HepG2 (cell line): ENCODE data around the gene TRAIP. TPM values are rescaled to one million over a fixed set of nuclear protein-coding genes. Genes with fewer than 3 reads are reported as not detected.

Experiments
- ATAC-seq: fragments of 200-7000 bp; cut with Tn5 transposase; 3 replicates; pipeline ENCODE4 v1.9.1; 2020; ENCODE audit warnings: mild to moderate bottlenecking, moderate library complexity
- BruUV-seq: library from RNA; stranded (reverse); fragments of 400-500 nt; replicated peaks from 2 replicates; lab custom pipeline; 2021; lab: Mats Ljungman, UMichigan
- CTCF ChIA-PET: fragments of 300-600 bp; formaldehyde crosslinking; extraction: SDS; loops from one replicate; lab custom pipeline; 2021; ENCODE audit warnings: low total read pairs, inconsistent platforms, low intra/inter-chr PET ratio; lab: Yijun Ruan, JAX
- POLR2A ChIA-PET: fragments of 350-600 bp; sonication (Branson Sonifier 250); formaldehyde crosslinking; loops from one replicate; lab custom pipeline; 2020; ENCODE audit warnings: antibody characterized with exemption, inconsistent platforms; lab: Yijun Ruan, JAX
- DNase-seq: peaks from one replicate; pipeline ENCODE4 v3.0.0-alpha.2; 2015; ENCODE audit warnings: low spot score
- FAIRE-seq: peaks from 3 replicates; lab custom pipeline; 2011; peaks lifted over from hg19 to GRCh38; lab: Jason Lieb, UNC
- H2AFZ ChIP-seq: one replicate; pipeline ENCODE4 v1.6.1; 2011; ENCODE audit warnings: low read length, inconsistent platforms
- H3K27ac ChIP-seq: fragments of 300-600 bp; 3 replicates; pipeline ENCODE4 v1.8.0; 2011; ENCODE audit warnings: mixed run types, mild to moderate bottlenecking, mixed read lengths, low read length, inconsistent platforms; ENCODE audit not compliant: insufficient read depth; ENCODE audit errors: extremely low read length
- H3K27me3 ChIP-seq, 2 experiments: fragments of 200-600 bp in 1 of 2; 2 replicates in 1 of 2; 3 replicates in 1 of 2; pipeline versions ENCODE4 v1.6.0 to v1.8.0; 2011; ENCODE audit warnings: low read length in 2 of 2, mild to moderate bottlenecking in 2 of 2, moderate library complexity in 2 of 2, inconsistent platforms in 1 of 2; ENCODE audit not compliant: insufficient read depth in 2 of 2, control insufficient read depth in 1 of 2
- H3K36me3 ChIP-seq, 2 experiments: fragments of 200-600 bp in 1 of 2; replicated peaks in 1 of 2; 2 replicates in 1 of 2; 3 replicates in 1 of 2; pipeline versions ENCODE4 v1.5.1 to v1.8.0; 2011; ENCODE audit warnings: low read length in 2 of 2, inconsistent platforms in 1 of 2; ENCODE audit not compliant: insufficient read depth in 2 of 2, control insufficient read depth in 1 of 2
- H3K4me1 ChIP-seq: 2 replicates; pipeline ENCODE4 v1.5.1; 2012; ENCODE audit warnings: low read length, inconsistent platforms; ENCODE audit not compliant: insufficient read depth
- H3K4me2 ChIP-seq: 2 replicates; pipeline ENCODE4 v1.6.0; 2011; ENCODE audit warnings: low read depth, low read length, inconsistent platforms
- H3K4me3 ChIP-seq, 3 experiments: fragments of 200-600 bp in 1 of 3; sonication (generic), shearing (Covaris generic) in 1 of 3; replicated peaks in 1 of 3; 2 replicates each; pipeline ENCODE4 v1.5.1; 2011 to 2016; ENCODE audit warnings: low read length in 3 of 3, inconsistent platforms in 2 of 3, low read depth in 2 of 3, mild to moderate bottlenecking in 2 of 3, control low read depth in 1 of 3, mixed read lengths in 1 of 3; ENCODE audit not compliant: insufficient read depth in 1 of 3
- H3K79me2 ChIP-seq: one replicate; pipeline ENCODE4 v1.6.1; 2011; ENCODE audit warnings: low read length, inconsistent platforms; ENCODE audit not compliant: insufficient read depth
- H3K9ac ChIP-seq: 2 replicates; pipeline ENCODE4 v1.6.0; 2011; ENCODE audit warnings: mild to moderate bottlenecking, low read depth, low read length, inconsistent platforms; ENCODE audit not compliant: insufficient read depth
- H3K9me3 ChIP-seq: 2 replicates; pipeline ENCODE4 v1.5.1; 2012; ENCODE audit warnings: mild to moderate bottlenecking, low read length
- H4K20me1 ChIP-seq: 2 replicates; pipeline ENCODE4 v1.6.0; 2011; ENCODE audit warnings: inconsistent platforms, mild to moderate bottlenecking, low read length, moderate library complexity; ENCODE audit not compliant: insufficient read depth
- AGO2 ChIP-seq: fragments of 200-400 bp; formaldehyde crosslinking; optimal IDR thresholded peaks from 2 replicates; pipeline ENCODE3; 2017; ENCODE audit warnings: mild to moderate bottlenecking, low read depth, low read length, moderate library complexity
- MYC ChIP-seq: sonication (generic); formaldehyde crosslinking; IDR thresholded peaks from 2 replicates; pipeline ENCODE4 v1.9.0; 2021; ENCODE audit warnings: missing genetic modification reagents, borderline replicate concordance
- NR2F6 ChIP-seq, 2 experiments: IDR thresholded peaks; 2 replicates each; pipeline ENCODE4 v1.6.1; 2016; ENCODE audit warnings: antibody characterized with exemption in 1 of 2, mild to moderate bottlenecking in 1 of 2
- RARG ChIP-seq: sonication (generic); formaldehyde crosslinking; IDR thresholded peaks from 2 replicates; pipeline ENCODE4 v1.4.0; 2020; ENCODE audit warnings: low read depth, mild to moderate bottlenecking, missing genetic modification reagents
- RBM39 ChIP-seq: fragments of 200-400 bp; formaldehyde crosslinking; IDR thresholded peaks from one replicate; pipeline ENCODE4 v1.6.1; 2018; ENCODE audit warnings: antibody characterized with exemption, mild to moderate bottlenecking, low read depth, low read length; ENCODE audit not compliant: poor library complexity, severe bottlenecking
- ZBTB7A ChIP-seq: sonication (generic); formaldehyde crosslinking; IDR thresholded peaks from 2 replicates; pipeline ENCODE4 v1.8.0; 2022; ENCODE audit warnings: mild to moderate bottlenecking, missing genetic modification reagents
- ZNF263 ChIP-seq: sonication (generic); formaldehyde crosslinking; IDR thresholded peaks from 2 replicates; pipeline ENCODE4 v1.4.0; 2020; ENCODE audit warnings: missing genetic modification reagents
- ZNF282 ChIP-seq: fragments of 450-650 bp; IDR thresholded peaks from 2 replicates; pipeline ENCODE4 v1.6.1; 2018; ENCODE audit not compliant: partially characterized antibody
- ZNF510 ChIP-seq: sonication (generic); formaldehyde crosslinking; IDR thresholded peaks from 2 replicates; pipeline ENCODE4 v1.4.0; 2020; ENCODE audit warnings: low read depth, mild to moderate bottlenecking, missing genetic modification reagents
- WGBS: methylation state at CpG from one replicate; pipeline ENCODE4 v1.1.6; 2017; ENCODE audit warnings: low lambda C conversion rate; 5-methylcytosine and 5-hydroxymethylcytosine counted together
- in situ Hi-C: cut with HindIII; loops from 2 replicates; pipeline ENCODE4 v1.10.0; 2017; ENCODE audit warnings: low pct_unique_long_range_greater_than_20kb; ENCODE audit not compliant: extremely low pct_ligation_motif_present
- intact Hi-C: fragments of 100-400 bp; cut with micrococcal nuclease; formaldehyde crosslinking; loops from one replicate; pipeline ENCODE4 v1.10.0; 2022; ENCODE audit not compliant: unreplicated experiment
- polyA plus RNA-seq, 8 experiments: library from polyadenylated mRNA; depleted of rRNA in 3 of 8; stranded (reverse) in 7 of 8; unstranded in 1 of 8; fragments of >200 nt; fragmentation: Illumina TruSeq in 4 of 8; extraction: Trizol in 4 of 8; gene quantifications; 2 replicates each; pipeline versions ENCODE4 v1.2.1 to v1.2.3, GENCODE V29; 2011 to 2016; ENCODE audit warnings: low read depth in 4 of 8, missing spikeins in 1 of 8, mixed read lengths in 1 of 8; ENCODE audit not compliant: insufficient read depth in 1 of 8
- total RNA-seq, 5 experiments: library from RNA; depleted of rRNA; stranded (reverse); fragments of >200 nt; fragmentation: Illumina TruSeq; extraction: Trizol; gene quantifications; 2 replicates each; pipeline ENCODE4 v1.2.3, GENCODE V29; 2016; ENCODE audit warnings: low read depth in 1 of 5
- TF ChIP-seq, protein P1 (sequence below): sonication (generic); formaldehyde crosslinking; IDR thresholded peaks from 2 replicates; pipeline ENCODE4 v1.4.0; 2020; ENCODE audit warnings: mild to moderate bottlenecking, missing genetic modification reagents

The TRAIP gene
- total and polyA plus RNA-seq, 2 of the 13 experiments (the other 11 are each of a cell fraction or from before 2014, with no cell fraction given): 13.9 to 23.9 TPM

DNA sequence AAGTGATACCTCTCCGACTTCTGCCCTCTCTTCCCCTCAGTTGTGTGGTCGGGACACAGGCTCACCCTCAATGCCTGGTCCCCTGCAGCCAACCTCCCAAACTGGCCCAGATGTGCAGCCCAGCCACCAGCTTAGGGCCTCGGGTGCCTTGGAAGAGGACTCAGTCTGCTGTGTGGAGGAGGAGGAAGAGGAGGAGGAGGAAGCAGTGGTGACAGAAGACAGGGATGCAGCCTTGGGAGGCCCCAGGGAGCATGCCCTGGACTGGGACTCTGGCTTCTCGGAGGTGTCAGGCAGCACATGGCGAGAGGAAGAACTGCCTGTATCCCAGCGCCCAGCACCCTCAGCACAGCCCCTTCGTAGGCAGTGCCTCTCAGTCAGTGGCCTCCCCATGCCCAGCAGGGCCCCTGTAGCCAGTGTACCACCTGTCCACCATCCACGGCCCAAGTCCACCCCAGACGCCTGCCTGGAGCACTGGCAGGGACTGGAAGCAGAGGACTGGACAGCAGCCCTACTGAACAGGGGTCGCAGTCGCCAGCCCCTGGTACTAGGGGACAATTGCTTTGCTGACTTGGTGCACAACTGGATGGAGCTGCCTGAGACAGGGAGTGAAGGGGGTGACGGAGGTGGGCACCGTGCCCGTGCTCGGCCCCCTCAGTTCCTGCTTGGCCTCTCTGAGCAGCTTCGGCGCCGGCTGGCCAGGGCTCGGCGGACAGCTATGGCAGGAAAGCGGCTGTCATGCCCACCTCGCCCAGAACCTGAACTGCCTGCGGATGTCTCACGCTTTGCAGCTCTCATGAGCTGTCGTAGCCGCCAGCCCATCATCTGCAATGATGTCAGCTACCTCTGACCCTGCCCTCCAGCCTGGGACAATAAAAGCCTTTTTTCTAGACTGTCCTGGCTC lies 52.0 kb downstream of the TRAIP start:
- TF ChIP-seq ZNF510 (CRISPR knock-in tag): no peak
- TF ChIP-seq AGO2: peak; percentile 33
- TF ChIP-seq ZNF282: no peak
- no peak for TF ChIP-seq RARG (CRISPR knock-in tag)
- TF ChIP-seq MYC: 0 out of 2 replicates have a peak, but pooled peaks have one; percentile 5
- TF ChIP-seq ZBTB7A (CRISPR knock-in tag): no peak
- TF ChIP-seq NR2F6 (IDR thresholded peaks at IDR 0.05): no peak
- no peak for TF ChIP-seq NR2F6 (CRISPR knock-in tag; IDR thresholded peaks at IDR 0.05)
- TF ChIP-seq ZNF263: peak; percentile 45; the same call in 1 of the 2 replicates
- TF ChIP-seq, protein P1, sequence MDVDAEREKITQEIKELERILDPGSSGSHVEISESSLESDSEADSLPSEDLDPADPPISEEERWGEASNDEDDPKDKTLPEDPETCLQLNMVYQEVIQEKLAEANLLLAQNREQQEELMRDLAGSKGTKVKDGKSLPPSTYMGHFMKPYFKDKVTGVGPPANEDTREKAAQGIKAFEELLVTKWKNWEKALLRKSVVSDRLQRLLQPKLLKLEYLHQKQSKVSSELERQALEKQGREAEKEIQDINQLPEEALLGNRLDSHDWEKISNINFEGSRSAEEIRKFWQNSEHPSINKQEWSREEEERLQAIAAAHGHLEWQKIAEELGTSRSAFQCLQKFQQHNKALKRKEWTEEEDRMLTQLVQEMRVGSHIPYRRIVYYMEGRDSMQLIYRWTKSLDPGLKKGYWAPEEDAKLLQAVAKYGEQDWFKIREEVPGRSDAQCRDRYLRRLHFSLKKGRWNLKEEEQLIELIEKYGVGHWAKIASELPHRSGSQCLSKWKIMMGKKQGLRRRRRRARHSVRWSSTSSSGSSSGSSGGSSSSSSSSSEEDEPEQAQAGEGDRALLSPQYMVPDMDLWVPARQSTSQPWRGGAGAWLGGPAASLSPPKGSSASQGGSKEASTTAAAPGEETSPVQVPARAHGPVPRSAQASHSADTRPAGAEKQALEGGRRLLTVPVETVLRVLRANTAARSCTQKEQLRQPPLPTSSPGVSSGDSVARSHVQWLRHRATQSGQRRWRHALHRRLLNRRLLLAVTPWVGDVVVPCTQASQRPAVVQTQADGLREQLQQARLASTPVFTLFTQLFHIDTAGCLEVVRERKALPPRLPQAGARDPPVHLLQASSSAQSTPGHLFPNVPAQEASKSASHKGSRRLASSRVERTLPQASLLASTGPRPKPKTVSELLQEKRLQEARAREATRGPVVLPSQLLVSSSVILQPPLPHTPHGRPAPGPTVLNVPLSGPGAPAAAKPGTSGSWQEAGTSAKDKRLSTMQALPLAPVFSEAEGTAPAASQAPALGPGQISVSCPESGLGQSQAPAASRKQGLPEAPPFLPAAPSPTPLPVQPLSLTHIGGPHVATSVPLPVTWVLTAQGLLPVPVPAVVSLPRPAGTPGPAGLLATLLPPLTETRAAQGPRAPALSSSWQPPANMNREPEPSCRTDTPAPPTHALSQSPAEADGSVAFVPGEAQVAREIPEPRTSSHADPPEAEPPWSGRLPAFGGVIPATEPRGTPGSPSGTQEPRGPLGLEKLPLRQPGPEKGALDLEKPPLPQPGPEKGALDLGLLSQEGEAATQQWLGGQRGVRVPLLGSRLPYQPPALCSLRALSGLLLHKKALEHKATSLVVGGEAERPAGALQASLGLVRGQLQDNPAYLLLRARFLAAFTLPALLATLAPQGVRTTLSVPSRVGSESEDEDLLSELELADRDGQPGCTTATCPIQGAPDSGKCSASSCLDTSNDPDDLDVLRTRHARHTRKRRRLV (CRISPR knock-in tag): no peak
- TF ChIP-seq RBM39: no peak
- H3K27me3 ChIP-seq: peaks cover 0 to 12% of the 10 kb centered on the region in 2 experiments; a peak in 3 of 5 replicates
- ChIA-PET CTCF (no interaction called here), POLR2A (interaction anchor here (1.0 to 2.8 kb wide), 4 partner anchors 8 to 18 kb away, joined by 3 to 22 read pairs (median 9); partner anchors contain the start of genes IP6K1 and UBA7)
- no TSS peak for BruUV-seq
- H3K79me2 ChIP-seq: no peaks in the 10 kb centered on the region
- in situ Hi-C loops: loop anchor here (5.0 to 10.0 kb wide), 2 partner anchors 38 to 100 kb away; partner anchors contain the start of gene MST1R
- WGBS: 75% methylated on average over 20 of the region's 26 CpGs
- H3K9me3 ChIP-seq: no peaks in the 10 kb centered on the region
- intact Hi-C loops: no loop called here
- FAIRE-seq (no peak), ATAC-seq (no peak), DNase-seq (no peak)
- H2AFZ ChIP-seq: no peak overlapping the region
- H3K4me2 ChIP-seq: peak overlapping the region; percentile 93
- H3K4me3 ChIP-seq: peak overlapping the region in 2 of 3 experiments; percentile 85 to 89; a peak in 3 of 6 replicates
- H3K9ac ChIP-seq: no peak overlapping the region
- H3K36me3 ChIP-seq: no peaks in the 10 kb centered on the region
- no peak overlapping the region for H3K27ac ChIP-seq
- peaks cover 79% of the 10 kb centered on the region for H3K4me1 ChIP-seq
- H4K20me1 ChIP-seq: no peaks in the 10 kb centered on the region
